GM18517 (cell line): Measurements from ENCODE around the gene POLDIP2.

Source experiments
- ATAC-seq: cut with Tn5 transposase; IDR thresholded peaks from one replicate; pipeline ENCODE4 v1.9.1; 2021; ENCODE audit warnings: mild to moderate bottlenecking, moderate library complexity; ENCODE audit not compliant: unreplicated experiment

POLDIP2 gene

DNA sequence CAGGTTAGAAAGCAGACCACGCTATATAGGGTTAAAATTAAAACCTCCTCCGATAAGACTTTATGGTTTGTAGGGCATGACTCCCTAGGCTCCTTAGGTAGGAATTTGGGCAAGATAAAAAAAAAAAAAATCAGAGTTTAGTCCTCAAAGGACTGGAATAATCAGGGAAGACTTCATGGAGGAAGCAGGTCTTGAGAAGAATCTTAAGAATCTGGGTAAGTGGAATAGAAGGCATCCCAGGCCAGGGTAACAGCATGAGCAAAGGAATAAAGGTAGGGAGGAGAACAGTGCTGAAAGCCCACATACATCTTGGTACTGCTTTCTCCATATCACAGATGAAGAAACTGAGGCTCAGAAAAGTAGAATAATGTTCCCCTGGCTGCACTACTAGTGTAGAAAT is 33.2 kb upstream of the POLDIP2 start:
- no peak for ATAC-seq

- no peak for ATAC-seq
Observed at GRCh38 chr17:28390141-28390540, 32.8 kb upstream of the POLDIP2 start.

GRCh38 chr17:28388106-28388505 is 30.8 kb upstream of the POLDIP2 start:
- no peak for ATAC-seq

GRCh38 chr17:28386391-28386790 is 29.1 kb upstream of the POLDIP2 start:
- ATAC-seq: no peak

- ATAC-seq: no peak
Observed at GRCh38 chr17:28385406-28385805, 28.1 kb upstream of the POLDIP2 start.

- no peak for ATAC-seq
Observed at GRCh38 chr17:28385037-28385400, 27.7 kb upstream of the POLDIP2 start.

DNA sequence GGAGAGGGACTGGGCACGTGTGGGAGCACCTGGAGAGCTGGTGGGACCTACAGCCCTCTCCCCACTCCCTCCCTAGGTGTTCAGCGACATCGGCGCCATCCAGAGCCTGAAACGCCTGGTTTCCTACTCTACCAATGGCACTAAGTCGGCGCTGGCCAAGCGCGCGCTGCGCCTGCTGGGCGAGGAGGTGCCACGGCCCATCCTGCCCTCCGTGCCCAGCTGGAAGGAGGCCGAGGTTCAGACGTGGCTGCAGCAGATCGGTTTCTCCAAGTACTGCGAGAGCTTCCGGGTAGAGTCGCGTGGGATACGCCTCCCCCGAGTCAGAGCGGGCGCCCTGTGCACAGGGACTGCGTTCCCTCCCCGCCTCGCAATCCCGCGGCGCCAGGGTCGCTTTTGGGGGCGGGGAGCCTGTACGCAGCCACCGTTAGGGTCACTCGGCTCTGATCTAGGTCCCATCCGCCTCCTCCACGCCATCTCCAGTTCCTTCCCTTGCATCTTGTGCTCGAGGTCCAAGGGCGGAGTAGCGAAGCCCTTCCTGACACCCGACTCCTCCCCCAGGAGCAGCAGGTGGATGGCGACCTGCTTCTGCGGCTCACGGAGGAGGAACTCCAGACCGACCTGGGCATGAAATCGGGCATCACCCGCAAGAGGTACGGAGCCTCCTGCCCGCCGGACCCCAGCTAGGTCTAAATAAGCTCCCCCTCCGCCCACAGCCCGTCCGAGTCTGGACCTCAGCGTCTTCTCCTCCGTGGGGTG is 27.1 kb upstream of the POLDIP2 start:
- no peak for ATAC-seq

DNA sequence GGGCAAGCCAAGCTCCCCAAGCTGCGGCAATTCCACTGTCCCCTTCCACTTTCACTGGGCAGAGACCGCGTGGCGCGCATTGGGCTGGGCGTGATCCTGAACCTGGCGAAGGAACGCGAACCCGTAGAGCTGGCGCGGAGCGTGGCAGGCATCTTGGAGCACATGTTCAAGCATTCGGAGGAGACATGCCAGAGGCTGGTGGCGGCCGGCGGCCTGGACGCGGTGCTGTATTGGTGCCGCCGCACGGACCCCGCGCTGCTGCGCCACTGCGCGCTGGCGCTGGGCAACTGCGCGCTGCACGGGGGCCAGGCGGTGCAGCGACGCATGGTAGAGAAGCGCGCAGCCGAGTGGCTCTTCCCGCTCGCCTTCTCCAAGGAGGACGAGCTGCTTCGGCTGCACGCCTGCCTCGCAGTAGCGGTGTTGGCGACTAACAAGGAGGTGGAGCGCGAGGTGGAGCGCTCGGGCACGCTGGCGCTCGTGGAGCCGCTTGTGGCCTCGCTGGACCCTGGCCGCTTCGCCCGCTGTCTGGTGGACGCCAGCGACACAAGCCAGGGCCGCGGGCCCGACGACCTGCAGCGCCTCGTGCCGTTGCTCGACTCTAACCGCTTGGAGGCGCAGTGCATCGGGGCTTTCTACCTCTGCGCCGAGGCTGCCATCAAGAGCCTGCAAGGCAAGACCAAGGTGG is 24.0 kb upstream of the POLDIP2 start:
- no peak for ATAC-seq

- ATAC-seq: no peak
Observed at GRCh38 chr17:28379814-28380801, 22.8 kb upstream of the POLDIP2 start.

DNA sequence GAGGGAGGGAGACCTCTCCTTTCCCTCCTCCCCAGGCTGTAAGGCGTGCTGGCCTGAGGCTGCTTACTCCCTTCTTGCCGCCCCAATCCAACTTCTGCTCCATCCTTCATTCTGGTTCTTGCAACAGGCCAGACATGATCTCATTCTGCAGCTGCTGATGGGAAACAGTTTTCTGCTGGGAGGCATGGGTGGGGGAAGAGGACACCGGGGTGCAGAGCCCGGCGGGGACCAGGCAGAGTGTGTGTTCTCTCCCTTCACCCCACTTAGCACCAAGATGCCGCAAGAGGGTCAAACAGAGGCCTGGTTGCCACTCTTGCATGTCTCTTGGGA is 15.6 kb upstream of the POLDIP2 start:
- no peak for ATAC-seq

- peak; percentile 31 for ATAC-seq
Observed at GRCh38 chr17:28372203-28372944, 15.0 kb upstream of the POLDIP2 start.

DNA sequence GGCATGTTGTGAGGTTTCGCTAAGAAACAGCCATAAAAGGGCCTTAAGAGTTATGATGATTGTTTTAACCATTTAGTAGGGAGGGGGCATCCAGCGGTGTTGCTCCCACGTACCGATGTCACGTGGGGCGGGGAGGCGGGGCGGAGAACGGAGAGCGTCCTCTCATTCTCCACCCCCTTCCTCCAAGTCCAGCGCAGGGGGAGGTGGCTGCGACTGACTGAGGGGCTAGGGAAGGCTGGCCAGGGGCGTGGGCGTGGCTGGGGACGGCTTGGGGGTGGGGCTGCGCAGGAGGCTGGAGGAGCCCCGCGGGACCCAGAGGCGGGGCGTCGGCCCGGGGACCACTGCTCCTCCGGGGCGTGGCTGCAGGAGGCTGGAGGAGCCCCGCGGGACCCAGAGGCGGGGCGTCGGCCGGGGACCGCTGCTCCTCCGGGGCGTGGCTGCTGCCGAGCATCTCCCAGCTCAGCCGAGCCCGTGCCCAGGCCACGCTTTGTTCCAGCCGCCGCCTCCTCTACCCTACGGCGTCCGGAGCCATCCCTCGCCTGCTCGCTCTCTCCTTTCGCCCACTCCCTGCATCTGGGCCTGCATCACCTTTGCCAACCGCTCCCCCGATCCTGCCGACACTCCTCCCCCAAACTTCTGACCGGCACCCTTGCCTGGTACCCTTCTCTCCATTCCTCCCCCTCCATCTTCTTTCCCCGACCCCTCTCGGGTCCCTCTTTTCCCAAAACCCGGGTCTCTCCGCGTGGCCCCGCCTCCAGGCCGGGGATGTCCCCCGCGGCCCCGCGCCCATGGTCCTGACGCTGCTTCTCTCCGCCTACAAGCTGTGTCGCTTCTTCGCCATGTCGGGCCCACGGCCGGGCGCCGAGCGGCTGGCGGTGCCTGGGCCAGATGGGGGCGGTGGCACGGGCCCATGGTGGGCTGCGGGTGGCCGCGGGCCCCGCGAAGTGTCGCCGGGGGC is 14.2 kb upstream of the POLDIP2 start, which contains the start of gene SARM1:
Gene SARM1, plus strand, starts transcription at position 450 of the 958 bp plus-strand sequence. Its CDS starts 339 bp downstream, at position 789.
- peak; percentile 54 for ATAC-seq

DNA sequence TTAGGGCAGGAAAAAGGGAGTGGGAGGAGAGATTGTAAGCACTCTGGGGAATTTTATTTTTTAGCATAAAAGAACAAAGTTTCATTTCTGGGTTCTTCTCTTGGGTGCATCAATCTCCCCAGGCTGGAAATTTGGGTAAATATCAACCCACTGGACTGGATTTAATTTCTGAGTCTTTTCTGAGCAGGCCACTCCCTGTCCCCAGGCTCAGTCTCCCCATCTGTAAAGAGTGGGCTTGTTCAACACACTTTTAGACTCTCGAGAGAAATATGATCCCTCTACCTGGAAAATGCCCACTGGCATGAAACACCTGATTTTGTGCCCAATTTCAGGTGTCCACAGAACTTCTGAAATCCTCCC is 13.4 kb upstream of the POLDIP2 start:
- no peak for ATAC-seq

DNA sequence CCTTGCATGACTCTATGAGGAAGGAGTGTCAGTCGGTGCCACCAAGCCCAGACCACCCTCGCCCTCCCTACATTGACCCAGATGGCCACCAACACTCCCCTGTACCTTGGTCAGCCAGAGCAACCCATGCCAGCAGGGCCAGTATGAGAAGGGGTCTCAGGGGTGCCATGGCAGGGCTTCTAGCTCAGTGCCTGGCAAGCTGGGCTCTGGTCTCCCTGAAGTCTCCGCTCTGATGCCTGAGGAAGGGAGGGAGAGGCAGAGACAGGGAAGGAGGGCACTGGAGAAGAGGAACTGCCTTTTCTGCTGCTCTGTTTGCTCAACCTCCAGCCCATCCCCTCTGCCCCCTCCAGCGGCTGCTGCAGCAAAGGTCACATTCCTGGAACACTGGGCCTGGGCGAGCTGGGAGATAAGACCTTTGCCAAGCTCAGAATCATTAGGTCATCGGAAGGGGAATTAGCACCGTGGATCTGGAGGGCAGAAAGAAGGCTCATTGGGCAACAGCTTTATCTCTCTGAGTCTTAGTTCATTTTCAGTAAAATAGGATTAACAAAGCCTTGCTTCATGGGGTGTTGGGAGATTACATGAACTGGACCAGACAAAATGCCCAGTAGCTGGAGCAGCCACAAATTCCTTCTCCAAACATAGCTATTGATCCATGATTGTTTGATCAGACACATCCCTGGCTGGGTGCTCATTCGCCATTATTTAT is 12.9 kb upstream of the POLDIP2 start, which contains the start of gene VTN:
Gene VTN, minus strand, starts transcription at position 273 of the 709 bp plus-strand sequence. Its CDS starts 104 bp downstream, at position 169.
- ATAC-seq: no peak

DNA sequence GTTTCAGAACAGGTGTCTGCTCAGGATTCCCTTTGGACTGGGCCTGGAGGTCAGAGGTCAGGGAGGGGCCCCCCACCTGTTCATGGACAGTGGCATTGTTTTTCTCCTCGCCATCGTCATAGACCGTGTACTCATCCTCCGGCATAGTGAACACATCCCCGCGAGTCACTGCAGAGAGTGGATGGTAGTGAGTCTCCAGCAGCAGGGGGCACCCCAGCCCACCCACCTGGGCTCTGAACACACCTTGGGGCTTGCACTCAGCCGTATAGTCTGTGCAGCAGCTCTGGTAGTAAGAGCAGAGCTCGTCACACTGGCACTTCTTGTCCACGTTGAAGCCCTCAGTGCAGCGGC is 12.3 kb upstream of the POLDIP2 start:
- no peak for ATAC-seq

GRCh38 chr17:28368915-28369683 is 11.8 kb upstream of the POLDIP2 start:
- ATAC-seq: no peak

GRCh38 chr17:28368306-28368831 is 11.0 kb upstream of the POLDIP2 start:
- no peak for ATAC-seq
